Activated CD4-positive, alpha-beta T cell treated with anti-CD3 and anti-CD28 coated beads, Interleukin-2, amount 50 U/mL, for 24 hours (primary cell): ENCODE results near the gene ATPAF2.
A peak's percentile ranks its signal among the peaks of the same experiment; 100 is the strongest.

Experiments used
- DNase-seq, 2 donors: peaks; one replicate each; pipeline ENCODE4 v3.0.0-alpha.2; 2020; ENCODE audit warnings: low read depth in 1 of 2, low spot score in 1 of 2

Gene ATPAF2

DNA sequence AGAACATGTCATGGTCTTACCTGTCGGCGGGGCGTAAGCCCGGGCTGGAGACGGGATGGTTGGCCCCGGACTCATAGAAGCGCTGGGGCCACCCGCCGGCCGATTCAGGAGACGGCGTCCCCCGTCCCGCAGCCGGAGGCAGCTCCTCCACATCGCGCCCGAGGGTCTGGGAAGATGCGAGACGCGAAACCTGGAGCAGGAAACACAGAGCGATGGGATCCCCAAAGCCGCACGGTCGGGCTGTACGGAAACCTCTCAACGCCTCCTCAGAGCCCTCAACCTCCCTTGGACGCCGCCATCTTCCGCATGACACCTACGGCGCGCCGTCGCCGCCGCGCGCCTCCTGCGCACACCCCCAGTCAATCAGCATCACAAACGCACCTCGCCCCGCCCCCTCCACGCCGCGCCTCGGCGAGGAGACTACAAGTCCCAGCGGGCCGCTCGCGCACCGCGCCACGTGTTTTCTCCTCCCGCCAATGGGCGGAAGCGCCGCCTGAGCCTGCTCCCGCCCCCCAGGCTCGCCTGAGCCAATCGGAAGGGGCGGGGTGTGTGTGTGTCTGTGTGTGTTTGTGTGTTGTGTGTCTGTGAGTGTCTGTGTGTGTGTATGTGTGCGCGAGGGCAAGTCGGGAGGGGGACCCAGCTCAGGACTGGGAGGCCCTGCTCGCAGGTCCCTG, at the start of gene ATPAF2, which contains the start of gene GID4:
ATPAF2 (minus strand) TSS at position 308 of the 674 bp plus-strand sequence; CDS start at position 153, 155 bp downstream.
GID4 (plus strand) TSS at position 548 of the 674 bp plus-strand sequence; CDS start at position 605, 57 bp downstream.
- DNase-seq: peak; percentile 98 to 99

DNA sequence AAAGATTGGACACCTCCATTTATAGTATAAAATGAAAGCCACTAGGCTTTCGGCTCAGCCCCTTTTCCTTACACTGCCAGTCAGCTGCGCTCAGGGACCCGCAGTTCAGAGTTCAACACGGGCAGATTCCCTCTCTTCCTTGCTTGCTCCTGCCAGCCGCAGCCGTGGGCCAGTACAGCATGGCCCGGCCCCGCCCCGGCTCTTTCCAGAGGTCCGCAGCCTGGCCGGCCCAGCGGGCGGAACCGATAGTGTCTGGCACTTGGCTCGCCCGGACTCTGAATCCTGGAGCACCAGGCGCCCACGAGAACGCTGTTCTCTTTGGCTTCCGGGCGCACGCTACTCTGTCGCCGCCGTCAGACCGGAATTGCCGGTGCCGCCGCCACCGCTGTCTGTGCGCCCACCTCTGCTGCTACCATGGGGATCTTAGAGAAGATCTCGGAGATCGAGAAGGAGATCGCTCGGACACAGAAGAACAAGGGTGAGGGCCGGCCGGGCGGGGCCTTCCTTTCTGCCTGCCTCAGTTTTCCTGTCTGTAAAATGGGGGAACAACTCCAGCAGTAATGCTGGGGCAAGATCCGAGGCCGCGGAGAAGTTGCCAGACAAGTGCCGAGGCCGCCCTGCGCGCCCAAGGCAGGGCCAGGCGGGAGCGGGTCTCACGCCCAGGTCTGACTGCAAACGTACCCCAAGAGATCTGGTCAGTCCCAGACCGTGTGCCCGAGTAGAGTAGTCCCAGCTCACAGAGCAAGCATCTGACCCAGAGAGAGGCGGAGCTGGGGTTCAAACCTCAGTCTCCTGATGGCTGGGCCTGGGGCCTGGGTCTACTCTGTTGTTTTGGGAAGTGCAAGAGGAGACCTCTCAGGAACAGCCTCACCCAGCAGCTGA, 48.9 kb upstream of the ATPAF2 start, which contains the start of gene DRG2:
DRG2 (plus strand) TSS at position 339 of the 882 bp plus-strand sequence; CDS start at position 415, 76 bp downstream.
- DNase-seq: peak; percentile 84 to 90

DNA sequence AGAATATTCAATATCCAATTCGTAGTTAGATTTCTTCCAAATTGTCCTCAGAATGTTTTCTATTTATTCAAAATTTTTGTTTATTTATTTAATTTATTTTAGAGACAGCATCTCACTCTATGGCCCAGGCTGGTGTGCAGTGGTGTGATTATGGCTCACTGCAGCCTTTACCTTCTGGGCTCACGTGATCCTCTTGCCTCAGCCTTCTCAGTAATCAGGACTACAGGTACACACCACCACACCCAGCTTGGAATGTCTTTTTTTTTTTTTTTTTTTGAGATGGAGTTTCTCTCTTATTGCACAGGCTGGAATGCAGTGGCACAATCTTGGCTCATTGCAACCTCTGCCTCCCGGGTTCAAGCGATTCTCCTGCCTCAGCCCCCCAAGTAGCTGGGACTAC, 45.3 kb upstream of the ATPAF2 start:
- DNase-seq: no peak

DNA sequence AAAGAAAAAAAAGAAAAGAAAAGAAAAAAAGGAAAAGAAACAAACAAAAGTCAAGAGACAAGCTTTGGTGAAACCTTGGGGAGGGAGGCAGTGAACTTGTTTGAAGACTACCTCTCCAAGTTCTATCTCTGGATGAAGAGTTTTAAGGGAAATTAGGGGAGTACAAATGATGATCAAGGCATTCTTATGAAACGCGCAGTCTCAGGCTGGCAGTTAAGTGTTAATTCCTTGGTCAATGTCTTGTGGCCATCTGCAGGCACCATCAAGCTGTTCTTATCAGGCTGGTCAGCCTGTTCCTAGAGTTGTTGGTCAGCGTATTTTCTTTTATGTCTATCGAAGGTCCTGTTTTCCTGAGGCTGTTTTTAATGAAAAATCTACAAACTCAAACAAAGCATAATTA, 40.6 kb upstream of the ATPAF2 start:
- DNase-seq: no peak

DNA sequence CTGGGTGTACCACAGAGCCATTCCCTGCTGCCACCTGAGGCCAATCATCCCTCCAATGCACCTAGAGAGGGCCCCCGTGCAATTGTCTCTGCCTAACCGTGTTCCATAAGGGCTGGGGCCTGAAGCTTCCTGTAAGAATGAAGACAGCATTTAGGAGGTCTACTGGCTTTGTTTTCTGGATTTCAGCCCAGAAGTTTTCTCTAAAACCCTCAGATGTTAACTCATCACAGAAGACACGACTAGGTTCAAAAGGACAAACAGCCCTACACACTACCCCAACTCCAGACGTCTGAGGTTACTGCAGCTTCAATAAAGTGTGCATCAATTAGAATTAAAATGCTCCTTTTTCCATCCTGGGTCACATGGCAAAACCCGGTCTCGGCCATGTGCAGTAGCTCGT, 38.0 kb upstream of the ATPAF2 start:
- DNase-seq: no peak

DNA sequence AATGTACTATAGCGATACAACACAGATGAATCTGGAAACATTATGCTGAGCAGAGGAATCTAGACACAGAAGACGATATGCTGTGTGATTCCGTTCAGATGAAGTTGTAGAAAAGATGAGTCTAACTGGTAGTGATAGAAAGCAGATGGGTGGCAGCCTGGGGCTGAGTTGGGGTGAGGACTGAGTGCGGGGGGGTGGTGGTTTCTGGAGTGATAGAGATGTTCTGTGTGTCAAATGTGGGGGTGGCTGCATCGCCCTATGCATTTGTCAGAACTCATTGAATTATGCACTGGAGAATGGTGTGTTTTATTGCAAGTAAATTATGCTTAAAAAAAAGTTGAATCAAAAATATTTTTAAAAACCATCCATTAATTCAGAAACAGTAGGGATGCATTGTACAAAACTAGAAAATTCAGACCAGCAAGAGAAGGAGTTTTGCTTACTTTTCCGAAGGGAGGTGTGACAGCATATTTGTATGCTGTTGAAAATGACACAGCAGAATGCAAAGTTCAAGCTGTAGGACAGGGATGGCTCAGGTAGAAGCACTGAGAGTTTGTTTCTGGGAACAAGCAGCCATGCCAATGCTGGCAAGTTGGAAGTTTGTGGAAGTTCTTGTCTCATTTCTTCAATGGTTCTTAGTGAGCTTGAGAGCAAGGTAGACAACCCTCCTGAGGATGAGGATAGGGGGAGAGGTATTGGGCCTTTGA, 35.8 kb upstream of the ATPAF2 start:
- DNase-seq: no peak

DNA sequence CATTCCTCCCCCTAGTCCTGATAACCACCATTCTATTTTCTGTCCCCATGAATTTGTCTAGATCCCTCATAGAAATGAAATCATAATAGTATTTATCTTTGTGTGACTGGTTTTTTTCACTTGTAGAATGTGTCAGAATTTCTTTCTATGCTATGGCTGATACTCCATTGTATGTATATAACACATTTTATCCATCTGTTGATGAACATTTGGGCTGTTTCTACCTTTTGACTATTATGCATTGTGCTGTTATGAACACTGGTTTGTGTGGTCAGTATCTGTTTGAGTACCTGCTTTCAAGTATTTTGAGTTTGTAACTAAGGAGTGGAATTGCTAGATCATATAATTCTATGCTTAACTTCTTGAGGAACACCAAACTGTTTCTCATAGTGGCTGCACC, 32.8 kb upstream of the ATPAF2 start:
- no peak for DNase-seq

DNA sequence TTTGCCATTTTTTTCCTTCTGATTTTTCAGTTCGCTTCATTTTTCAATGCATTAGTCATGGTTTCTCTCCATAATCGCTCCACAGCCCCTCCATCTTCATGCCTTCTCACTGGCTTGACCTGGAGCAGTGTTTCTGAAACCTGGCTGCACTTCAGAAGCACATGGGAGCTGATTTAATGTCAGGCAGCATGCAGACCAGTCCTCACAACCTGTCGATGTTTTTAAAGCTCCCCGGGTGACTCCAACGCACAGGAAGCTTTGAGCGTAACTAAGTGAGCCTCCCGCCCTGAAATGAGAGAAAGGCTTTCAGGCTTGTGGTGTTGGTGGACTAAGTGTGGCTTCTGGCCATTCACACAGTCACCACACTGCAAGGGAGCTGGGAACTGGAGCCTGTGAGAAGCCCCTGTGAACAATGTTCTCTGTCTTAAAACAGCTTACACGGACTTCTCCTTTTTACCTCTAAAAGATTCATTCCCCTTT, 31.9 kb upstream of the ATPAF2 start:
- DNase-seq: no peak

DNA sequence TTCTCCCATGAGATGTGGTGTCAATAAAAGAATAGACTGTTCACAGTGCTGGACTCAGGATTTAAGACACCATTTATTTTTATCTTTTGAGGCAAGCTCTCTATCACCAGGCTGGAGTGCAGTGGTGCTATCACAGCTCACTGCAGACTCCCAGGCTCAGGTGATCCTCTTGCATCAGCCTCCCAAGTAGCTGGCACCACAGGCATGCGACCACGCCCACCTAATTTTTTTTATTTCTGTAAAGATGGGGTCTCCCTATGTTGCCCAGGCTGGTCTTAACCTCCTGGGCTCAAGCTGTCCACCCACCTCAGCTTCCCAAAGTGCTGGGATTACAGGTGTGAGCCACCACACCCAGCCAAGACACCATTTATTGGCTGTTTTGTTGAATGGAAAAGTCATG, 30.1 kb upstream of the ATPAF2 start:
- no peak for DNase-seq

DNA sequence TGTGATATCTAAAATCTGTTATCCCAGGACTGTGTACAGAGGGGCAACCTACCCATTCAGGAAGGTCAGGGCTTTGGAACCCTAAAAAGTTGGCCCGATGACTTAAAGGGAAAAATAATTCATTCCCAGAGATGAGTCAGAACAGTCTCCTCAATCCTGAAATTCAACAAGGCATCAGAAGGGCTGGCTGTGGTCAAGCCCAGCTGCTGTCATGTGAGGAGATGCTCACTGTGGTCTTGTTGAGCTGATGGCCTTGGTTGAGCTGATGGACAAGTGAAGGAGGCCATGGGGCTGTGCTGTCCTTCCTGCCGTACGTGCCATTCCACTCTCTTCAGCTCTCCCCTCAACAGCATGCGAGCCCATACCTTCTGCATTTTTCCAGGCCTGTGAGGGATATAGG, 27.9 kb upstream of the ATPAF2 start:
- DNase-seq: no peak

DNA sequence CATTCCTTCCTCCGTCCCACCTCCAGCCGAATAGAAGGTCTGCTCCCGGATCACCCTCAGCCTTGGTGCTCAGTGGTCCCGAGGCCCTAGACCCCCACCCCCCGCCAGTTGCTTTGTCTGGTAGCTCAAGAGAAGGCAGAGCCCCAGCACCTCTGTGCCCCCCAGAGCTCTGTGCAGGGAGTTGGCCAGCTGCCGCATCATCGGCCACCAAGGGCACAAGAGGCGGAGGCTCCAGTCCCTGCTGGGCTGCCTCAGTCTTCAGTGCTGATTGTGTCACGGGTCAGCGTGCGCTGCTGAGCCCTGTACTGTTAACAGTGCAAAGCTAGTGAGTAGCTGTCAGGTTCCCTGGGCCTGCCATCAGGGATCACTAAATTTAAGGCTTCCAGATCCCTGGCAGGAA, 26.6 kb upstream of the ATPAF2 start:
- DNase-seq: no peak

DNA sequence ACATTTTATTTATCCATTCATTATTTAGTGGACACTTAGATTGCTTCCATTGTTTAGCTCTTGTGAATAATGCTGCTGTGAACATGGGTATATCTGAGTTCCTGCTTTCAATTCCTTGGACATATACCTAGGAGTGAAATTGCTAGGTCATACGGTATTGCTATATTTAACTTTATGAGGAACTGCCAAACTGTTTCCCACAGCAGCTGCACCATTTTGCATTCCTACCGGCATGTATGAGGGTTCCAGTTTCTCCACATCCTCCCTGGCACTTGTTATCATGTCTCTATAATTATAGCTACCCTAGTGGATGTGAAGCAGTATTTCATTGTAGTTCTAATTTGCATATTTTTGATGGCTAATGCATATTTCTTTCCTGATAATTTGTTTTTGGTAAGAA, 25.1 kb upstream of the ATPAF2 start:
- DNase-seq: no peak

DNA sequence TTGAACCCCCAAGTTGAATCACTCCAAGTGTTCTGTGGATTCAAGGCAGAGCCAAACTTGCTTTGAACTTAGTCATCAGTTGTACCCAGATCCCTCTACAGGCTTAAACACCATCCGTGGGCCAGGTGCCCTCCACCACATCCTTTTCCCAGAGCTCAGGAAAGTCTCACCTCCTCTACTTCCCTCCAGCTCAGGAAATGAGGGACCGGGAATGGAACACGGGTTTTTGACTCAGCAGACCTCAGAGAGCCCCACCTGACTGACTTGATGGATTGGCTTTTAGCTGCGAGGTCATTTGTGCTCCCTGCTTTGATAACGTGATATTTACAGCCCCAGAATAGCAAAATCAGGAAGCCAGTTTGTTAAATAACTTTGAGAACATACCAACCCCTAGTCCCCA, 20.3 kb upstream of the ATPAF2 start:
- DNase-seq: no peak

DNA sequence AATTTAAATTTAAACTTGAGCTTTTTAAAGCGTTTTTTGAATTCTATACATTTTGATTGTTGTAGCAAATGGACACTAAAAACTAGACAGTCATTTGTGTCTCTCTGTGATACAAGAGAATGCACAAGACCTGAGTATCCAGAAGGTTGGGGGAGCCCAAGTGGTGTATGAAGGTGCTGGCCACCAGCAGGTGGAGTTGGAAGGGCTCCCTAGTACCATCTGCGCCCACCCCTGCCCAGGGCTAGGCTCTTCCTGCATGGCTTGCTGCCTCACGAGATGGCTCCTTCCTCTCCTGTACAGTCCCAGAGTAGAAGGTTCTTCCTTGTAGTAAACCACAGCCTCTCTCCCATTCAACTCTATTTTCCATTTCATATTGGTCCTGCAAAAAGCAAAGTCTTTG, 17.2 kb upstream of the ATPAF2 start:
- DNase-seq: no peak

DNA sequence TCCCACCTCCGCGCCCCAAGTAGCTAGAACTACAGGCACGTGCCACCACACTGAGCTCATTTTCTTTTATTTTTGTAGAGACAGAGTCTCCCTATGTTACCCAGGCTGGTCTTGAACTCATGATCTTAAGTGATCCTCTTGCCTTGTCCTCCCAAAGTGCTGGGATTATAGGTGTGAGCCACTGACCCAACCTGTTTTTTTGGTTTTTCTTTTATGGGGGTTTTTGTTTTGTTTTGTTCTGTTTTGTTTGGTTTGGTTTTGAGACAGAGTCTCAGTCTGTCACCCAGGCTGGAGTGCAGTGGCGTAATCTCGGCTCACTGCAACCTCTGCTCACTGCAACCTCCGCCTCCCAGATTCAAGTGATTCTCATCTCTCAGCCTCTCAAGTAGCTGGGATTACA, 16.6 kb upstream of the ATPAF2 start:
- DNase-seq: no peak

DNA sequence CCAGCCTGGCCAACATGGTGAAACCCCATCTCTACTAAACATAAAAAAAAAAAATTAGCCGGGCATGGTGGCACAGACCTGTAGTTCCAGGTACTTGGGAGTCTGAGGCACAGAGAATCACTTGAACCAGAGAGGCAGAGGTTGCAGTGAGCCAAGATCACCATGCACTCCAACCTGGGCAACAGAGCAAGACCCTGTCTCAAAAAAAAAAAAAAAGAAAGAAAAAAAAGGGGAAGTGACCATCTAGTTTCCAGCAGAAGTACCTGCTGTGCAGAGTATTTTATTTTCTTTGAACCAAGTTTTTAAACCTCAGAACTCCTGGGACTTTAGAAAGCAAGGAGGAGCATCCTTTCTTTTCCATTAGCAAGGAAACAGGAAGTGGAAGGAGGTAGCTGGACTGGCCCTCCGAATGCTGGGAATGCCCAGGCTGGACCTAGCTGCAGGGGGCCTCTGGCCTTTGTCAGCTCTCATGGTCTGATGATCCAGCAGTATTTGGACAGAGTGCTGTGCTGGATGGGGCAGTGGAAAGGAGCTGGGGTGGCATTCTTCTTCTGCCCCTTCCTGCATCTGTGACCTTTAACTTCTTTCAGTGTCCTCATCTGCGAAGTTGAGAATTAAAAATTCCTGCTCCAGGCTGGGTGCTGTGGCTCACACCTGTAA, 6.9 kb upstream of the ATPAF2 start:
- no peak for DNase-seq

DNA sequence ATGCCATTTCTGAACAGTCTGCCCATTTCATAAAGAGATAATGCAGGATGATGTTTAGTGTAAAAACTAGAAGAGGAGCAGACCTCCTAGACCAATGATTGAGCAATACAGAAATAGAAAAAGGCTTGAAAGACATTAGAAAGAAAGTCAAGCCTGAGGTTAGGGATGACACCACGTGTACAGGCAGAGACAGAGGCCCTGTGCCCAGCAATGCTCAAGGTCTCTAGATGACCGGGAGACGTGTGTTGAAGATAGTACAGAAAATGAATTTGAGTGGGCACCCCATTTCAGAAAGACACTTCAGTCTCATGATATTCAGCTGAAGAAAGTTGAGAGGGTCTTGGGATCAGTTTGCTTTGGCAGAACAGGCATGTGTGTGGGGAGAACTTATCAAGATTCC, 5.6 kb upstream of the ATPAF2 start:
- DNase-seq: no peak

DNA sequence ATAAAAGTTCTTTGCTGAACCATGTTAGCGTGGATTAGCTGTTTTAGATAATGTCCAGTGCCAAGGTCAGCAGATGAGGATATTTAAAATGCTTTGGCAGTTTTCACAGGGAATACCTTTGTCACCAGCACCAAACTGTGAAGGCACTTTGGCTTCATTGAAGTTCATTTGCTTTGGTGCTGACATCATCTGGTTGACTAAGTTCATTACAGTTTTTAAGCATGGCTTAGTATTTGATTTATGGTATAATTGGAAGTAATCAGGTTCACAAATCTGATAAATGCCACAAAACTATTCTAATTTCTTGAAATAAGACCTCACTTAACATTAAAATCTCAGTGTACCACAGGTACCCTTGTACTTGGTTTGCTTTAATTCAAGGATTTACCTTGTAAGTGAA, 4.5 kb upstream of the ATPAF2 start:
- DNase-seq: no peak

DNA sequence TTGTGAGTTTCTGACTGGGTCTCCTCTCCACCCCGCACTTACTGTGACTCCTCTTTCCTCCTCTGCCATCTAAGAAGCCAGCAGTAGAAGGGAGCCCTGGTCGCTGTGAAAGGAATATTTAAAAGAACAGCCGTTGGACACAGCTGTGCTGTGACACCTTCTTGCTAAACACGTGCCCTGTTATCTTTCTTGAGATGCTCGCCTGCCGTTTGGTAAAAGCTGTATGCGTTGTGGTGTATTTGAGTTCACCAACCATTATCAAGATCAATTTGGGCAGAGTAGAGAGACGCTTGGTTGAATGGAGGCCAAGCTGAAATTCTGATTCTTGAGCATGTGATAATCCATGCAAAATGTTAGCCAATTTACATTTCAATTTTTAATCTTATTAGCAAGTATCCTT, 4.0 kb upstream of the ATPAF2 start:
- no peak for DNase-seq

DNA sequence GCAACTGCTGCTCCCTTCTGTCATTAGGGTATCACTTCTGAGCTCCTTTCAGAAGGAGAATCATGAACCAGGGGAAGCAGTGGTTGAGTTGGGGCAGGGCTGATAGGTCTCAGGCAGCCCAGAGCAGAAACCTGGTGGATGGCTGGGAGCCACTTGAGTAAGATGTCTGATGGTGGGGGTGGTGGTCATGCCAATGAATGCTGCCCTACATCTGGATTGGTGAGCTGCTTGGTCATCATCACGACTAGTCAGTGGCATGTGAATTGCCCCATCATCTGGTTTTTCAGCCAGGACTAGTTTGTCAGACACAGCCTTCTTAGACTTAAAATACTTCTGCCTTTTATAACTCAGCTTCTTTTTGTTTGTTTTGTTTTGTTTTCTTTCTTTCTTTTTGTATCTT, 2.8 kb upstream of the ATPAF2 start:
- DNase-seq: no peak

DNA sequence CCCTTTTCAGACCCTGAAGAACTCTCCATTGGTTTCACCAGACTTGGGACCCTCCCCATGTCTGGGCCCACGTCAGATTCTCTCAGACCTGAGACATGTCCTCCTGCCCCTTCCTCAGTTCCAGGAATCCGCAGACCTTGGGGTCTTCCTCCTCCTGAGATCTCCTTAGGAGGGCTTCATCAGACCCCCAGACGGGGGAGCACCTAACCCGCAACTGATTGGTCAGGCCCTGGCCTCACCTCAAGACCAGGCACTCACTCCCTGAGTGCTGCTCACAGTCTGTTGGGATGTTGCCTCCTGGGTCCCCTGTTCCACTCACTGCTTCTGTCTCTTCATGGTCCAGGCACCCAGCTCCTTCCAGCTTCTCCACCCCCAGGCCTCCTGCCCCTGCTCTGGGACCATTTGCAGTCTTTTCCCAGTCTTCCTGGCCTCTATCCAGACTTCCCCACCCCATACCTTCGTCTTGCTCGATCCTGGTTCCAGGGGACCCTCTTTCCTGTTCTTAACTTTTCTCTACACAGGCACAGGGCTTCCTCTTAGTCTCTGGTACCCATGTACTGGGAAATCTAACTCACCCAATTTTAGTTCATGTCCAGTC, 1.4 kb upstream of the ATPAF2 start:
- no peak for DNase-seq
